Activated effector memory CD4-positive, alpha-beta T cell treated with anti-CD3 and anti-CD28 coated beads, Interleukin-2, amount 50 U/mL, for 16 hours (primary cell): ENCODE data around the gene ZNHIT3.
"Not testable (repeated sequence)": the region's sequence is repeated elsewhere in the genome, so short reads cannot be mapped to it uniquely, and the experiment has no call there.

ENCODE experiments used
- DNase-seq: peaks from one replicate; pipeline ENCODE4 v3.0.0-alpha.2; 2020

Gene ZNHIT3

GRCh38 chr17:36486204-36487194 is at the start of gene ZNHIT3:
ZNHIT3 (plus strand) TSS chr17:36486681; CDS start chr17:36486700, 19 bp downstream.
- peak; percentile 96 for DNase-seq

- not testable (repeated sequence) for DNase-seq
Observed at GRCh38 chr17:36441792-36442191, 44.7 kb upstream of the ZNHIT3 start.

GRCh38 chr17:36443777-36444176 is 42.7 kb upstream of the ZNHIT3 start:
- no peak for DNase-seq

GRCh38 chr17:36449997-36450396 is 36.5 kb upstream of the ZNHIT3 start:
- DNase-seq, result not testable (repeated sequence)

GRCh38 chr17:36452888-36453287 is 33.6 kb upstream of the ZNHIT3 start:
- not testable (repeated sequence) for DNase-seq

- DNase-seq, result not testable (repeated sequence)
Observed at GRCh38 chr17:36457701-36458100, 28.8 kb upstream of the ZNHIT3 start.

- no peak for DNase-seq
Observed at GRCh38 chr17:36459045-36459444, 27.4 kb upstream of the ZNHIT3 start.

- no peak for DNase-seq
Observed at GRCh38 chr17:36459601-36460000, 26.9 kb upstream of the ZNHIT3 start.

GRCh38 chr17:36460265-36460937 is 26.1 kb upstream of the ZNHIT3 start:
- DNase-seq, result no peak

- no peak for DNase-seq
Observed at GRCh38 chr17:36461330-36462110, 25.0 kb upstream of the ZNHIT3 start.

- peak; percentile 76 for DNase-seq
Observed at GRCh38 chr17:36463916-36464764, 22.3 kb upstream of the ZNHIT3 start.

GRCh38 chr17:36464765-36465088 is 21.8 kb upstream of the ZNHIT3 start:
- DNase-seq, result no peak

- DNase-seq, result no peak
Observed at GRCh38 chr17:36468903-36469635, 17.4 kb upstream of the ZNHIT3 start.

- DNase-seq, result no peak
Observed at GRCh38 chr17:36469733-36470132, 16.7 kb upstream of the ZNHIT3 start.

GRCh38 chr17:36470499-36470898 is 16.0 kb upstream of the ZNHIT3 start:
- DNase-seq, result no peak

GRCh38 chr17:36474571-36474970 is 11.9 kb upstream of the ZNHIT3 start:
- DNase-seq, result no peak

- DNase-seq, result no peak
Observed at GRCh38 chr17:36475346-36475970, 11.0 kb upstream of the ZNHIT3 start.

- peak; percentile 25 for DNase-seq
Observed at GRCh38 chr17:36481829-36482228, 4.7 kb upstream of the ZNHIT3 start.

GRCh38 chr17:36482611-36483504 is 3.6 kb upstream of the ZNHIT3 start:
- peak; percentile 93 for DNase-seq

- peak; percentile 55 for DNase-seq
Observed at GRCh38 chr17:36484021-36484420, 2.5 kb upstream of the ZNHIT3 start.
